Activated T-helper 9 cell treated with anti-CD3 and anti-CD28 coated beads, Interleukin-2, amount 50 U/mL, for 16 hours (primary cell): ENCODE results near the gene IL33.

ENCODE experiments used
- DNase-seq: peaks from one replicate; pipeline ENCODE4 v3.0.0-alpha.2; 2020; ENCODE audit warnings: low read depth

Gene IL33

GRCh38 chr9:6216951-6217350 lies 1.3 kb downstream of the IL33 start:
- DNase-seq: no peak

GRCh38 chr9:6218099-6218502 lies 2.5 kb downstream of the IL33 start:
- no peak for DNase-seq

GRCh38 chr9:6219040-6219439 lies 3.4 kb downstream of the IL33 start:
- no peak for DNase-seq

- no peak for DNase-seq
These were observed 4.4 kb downstream of the IL33 start for GRCh38 chr9:6219981-6220380.

- no peak for DNase-seq
These were observed 9.0 kb downstream of the IL33 start for GRCh38 chr9:6224393-6225154.

DNA sequence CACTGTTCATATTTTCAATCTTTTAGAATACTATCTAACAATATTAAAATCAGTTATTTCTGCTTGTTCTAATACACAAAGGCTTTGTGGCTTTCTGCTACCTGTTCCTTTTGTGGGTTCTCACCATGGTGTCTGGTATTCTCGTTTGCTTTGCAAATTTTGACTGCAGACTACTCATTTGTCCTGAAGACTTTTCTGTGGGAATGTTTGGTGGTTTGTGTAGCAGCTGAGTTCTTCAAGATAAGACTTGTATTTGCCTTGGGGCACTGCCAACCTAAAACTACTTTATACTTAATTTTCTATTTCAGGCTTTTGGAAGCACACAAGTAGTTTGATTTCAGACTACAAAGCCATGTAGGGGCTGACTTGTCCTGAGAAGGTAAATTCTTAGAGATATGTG lies 11.1 kb downstream of the IL33 start:
- no peak for DNase-seq

DNA sequence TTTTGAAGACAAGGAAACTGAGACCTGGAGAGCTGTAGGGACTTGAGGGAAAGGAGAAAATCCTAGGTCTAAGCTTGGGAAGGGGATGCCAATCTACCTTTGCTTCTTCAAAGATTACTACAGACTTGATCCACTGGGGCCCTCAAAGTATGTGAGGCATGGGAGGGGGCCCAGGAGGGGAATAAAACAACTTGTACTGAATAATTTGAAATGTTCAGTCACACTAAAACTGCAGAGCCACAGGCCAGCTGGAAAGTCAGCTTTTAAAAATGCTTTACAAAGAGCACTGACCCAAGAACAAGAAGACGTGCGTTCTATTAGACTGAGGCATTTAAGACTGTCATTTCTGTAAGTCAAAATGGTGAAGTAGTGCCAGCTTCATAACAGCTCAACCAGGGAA lies 13.6 kb downstream of the IL33 start:
- no peak for DNase-seq

- DNase-seq: no peak
These were observed 14.0 kb downstream of the IL33 start for GRCh38 chr9:6229619-6230018.

- no peak for DNase-seq
These were observed 14.6 kb downstream of the IL33 start for GRCh38 chr9:6230037-6230780.

- DNase-seq: no peak
These were observed 16.8 kb downstream of the IL33 start for GRCh38 chr9:6232336-6232945.

- no peak for DNase-seq
These were observed 18.4 kb downstream of the IL33 start for GRCh38 chr9:6234014-6234413.

GRCh38 chr9:6237267-6237666 lies 21.7 kb downstream of the IL33 start:
- no peak for DNase-seq

DNA sequence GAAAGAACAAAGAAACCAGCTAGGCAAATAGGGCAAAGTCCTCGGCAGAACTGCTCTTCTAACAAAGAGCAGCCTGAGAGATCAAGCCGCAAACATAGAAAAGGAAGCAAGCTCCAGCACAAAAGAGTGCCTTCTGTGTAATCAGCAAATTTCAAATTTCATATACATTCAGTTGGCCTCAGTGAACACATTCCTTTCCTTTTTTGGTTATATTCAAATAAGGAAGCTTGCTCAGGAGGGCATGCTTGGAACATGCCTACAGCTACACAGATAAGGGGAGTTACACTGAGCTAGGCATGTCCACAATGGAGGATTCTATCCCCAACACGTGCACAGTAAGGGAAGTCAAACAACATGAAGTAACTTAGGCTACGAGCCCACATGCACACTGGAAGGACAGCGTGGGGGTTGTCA lies 23.4 kb downstream of the IL33 start:
- DNase-seq: no peak

DNA sequence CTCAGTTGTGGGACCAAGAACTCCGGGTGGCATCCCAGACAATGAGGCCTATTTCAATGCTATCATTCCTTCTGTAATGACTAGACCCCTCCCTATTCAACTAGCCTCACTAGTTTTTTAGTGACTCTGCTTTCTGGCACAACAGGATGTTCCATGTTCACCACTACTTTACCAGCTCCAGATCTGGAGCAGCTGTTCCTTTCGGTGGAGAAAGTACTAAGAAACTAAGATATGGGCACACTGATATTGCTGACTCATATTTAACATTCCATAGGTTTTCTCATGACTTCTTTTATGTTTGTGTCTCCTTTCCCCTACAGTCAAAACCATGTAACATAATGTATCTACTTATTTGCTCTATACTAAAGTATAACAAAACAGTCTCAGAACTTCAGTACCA lies 24.1 kb downstream of the IL33 start:
- no peak for DNase-seq

- no peak for DNase-seq
These were observed 28.1 kb downstream of the IL33 start for GRCh38 chr9:6243746-6244145.

DNA sequence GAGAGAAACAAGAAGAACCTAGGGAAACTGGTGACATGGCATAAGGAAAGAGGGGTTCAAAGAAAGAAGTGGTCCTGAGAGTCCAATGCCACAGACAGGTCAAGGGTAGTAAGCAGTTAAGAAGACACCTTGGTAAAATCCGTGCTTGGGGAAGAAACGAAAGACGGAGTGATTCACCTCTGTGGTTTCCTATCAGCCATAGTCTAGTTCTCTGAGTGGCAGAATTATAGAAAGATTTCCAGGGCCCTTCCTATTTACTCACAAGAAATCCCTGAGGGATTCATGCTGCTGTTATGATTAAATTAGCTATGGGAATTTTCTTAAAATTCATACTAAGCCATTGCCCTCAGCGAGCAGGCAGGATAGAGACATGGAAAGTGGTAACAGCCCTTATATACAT lies 31.7 kb downstream of the IL33 start:
- no peak for DNase-seq

GRCh38 chr9:6268826-6269397 lies 53.3 kb downstream of the IL33 start:
- no peak for DNase-seq

GRCh38 chr9:6270896-6271295 lies 55.3 kb downstream of the IL33 start:
- no peak for DNase-seq

GRCh38 chr9:6271508-6272228 lies 56.1 kb downstream of the IL33 start:
- DNase-seq: no peak

GRCh38 chr9:6272229-6272598 lies 56.6 kb downstream of the IL33 start:
- no peak for DNase-seq

- no peak for DNase-seq
These were observed 61.8 kb downstream of the IL33 start for GRCh38 chr9:6277417-6277816.

- no peak for DNase-seq
These were observed 86.3 kb downstream of the IL33 start for GRCh38 chr9:6301858-6302257.
